Measurements from ENCODE around the gene KIF18B.

DNA sequence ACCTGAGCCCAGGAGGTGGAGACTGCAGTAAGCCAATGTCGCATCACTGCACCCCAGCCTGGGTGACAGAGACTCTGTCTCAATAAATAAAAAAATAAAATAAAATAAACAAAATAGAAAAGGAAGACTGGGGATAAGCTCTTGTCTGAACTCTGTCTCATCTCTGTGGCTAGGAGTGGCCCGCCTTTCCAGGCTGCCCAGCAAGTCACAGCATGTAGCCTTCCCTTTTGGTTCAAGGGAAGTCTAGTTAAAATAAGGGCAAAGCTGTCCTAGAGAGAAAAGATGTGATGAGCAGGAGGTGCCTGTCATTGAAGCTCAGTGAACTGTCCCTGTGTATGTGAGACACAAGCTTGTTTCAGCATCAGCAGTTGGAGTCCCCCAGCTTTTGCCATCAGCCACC lies 29.6 kb downstream of the KIF18B start:
- TF ChIP-seq, protein P1, sequence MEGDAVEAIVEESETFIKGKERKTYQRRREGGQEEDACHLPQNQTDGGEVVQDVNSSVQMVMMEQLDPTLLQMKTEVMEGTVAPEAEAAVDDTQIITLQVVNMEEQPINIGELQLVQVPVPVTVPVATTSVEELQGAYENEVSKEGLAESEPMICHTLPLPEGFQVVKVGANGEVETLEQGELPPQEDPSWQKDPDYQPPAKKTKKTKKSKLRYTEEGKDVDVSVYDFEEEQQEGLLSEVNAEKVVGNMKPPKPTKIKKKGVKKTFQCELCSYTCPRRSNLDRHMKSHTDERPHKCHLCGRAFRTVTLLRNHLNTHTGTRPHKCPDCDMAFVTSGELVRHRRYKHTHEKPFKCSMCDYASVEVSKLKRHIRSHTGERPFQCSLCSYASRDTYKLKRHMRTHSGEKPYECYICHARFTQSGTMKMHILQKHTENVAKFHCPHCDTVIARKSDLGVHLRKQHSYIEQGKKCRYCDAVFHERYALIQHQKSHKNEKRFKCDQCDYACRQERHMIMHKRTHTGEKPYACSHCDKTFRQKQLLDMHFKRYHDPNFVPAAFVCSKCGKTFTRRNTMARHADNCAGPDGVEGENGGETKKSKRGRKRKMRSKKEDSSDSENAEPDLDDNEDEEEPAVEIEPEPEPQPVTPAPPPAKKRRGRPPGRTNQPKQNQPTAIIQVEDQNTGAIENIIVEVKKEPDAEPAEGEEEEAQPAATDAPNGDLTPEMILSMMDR (IDR thresholded peaks at IDR 0.05 in 2 of 3, conservative IDR thresholded peaks at IDR 0.05 in 1 of 3; ENCODE audit: control insufficient read depth in 2 of 3, extremely low read depth in 1 of 3, insufficient read depth in 1 of 3, low read depth in 3 of 3, low read length in 3 of 3), result no peak
- TF ChIP-seq POLR2AphosphoS2 (IDR thresholded peaks at IDR 0.05; ENCODE audit: low read depth, low read length) (no peak), POLR2AphosphoS5 (IDR thresholded peaks at IDR 0.05; ENCODE audit: low read length) (no peak), SREBF2 (IDR thresholded peaks at IDR 0.05; ENCODE audit: low read length) (no peak), FOXK2 (IDR thresholded peaks at IDR 0.05) (no peak), WRNIP1 (IDR thresholded peaks at IDR 0.05; ENCODE audit: borderline replicate concordance, low read depth, low read length) (no peak), GATAD2B (conservative IDR thresholded peaks at IDR 0.05; ENCODE audit: low read depth) (no peak), EZH2 (IDR thresholded peaks at IDR 0.05; ENCODE audit: borderline replicate concordance, control insufficient read depth, low read depth, low read length) (no peak), YY1 (IDR thresholded peaks at IDR 0.05; ENCODE audit: low read depth, low read length) (no peak)
- TF ChIP-seq, protein P2, sequence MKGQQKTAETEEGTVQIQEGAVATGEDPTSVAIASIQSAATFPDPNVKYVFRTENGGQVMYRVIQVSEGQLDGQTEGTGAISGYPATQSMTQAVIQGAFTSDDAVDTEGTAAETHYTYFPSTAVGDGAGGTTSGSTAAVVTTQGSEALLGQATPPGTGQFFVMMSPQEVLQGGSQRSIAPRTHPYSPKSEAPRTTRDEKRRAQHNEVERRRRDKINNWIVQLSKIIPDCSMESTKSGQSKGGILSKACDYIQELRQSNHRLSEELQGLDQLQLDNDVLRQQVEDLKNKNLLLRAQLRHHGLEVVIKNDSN (IDR thresholded peaks at IDR 0.05; ENCODE audit: borderline replicate concordance, extremely low read length, insufficient read depth, low read depth, low read length), result no peak

All from GM12878 (cell line).